B cell (primary cell): ENCODE data around the gene CIAO2A. TPM values are rescaled to one million over a fixed set of nuclear protein-coding genes. Genes with fewer than 3 reads are reported as not detected.

Experiments
- ATAC-seq: fragments of 200-7000 bp; cut with Tn5 transposase; one replicate; pipeline ENCODE4 v1.10.0; 2021; ENCODE audit warnings: low read depth, mild to moderate bottlenecking, moderate number of reproducible peaks, moderate library complexity
- CTCF ChIA-PET: fragments of 350-600 bp; sonication (Branson Sonifier 250); formaldehyde crosslinking; loops from one replicate; lab custom pipeline; 2021; ENCODE audit warnings: antibody characterized with exemption, inconsistent platforms; lab: Charles Lee
- POLR2A ChIA-PET: fragments of 350-600 bp; sonication (Branson Sonifier 250); formaldehyde crosslinking; loops from one replicate; lab custom pipeline; 2021; ENCODE audit warnings: antibody characterized with exemption; lab: Charles Lee
- DNase-seq: peaks from one replicate; pipeline ENCODE4 v3.0.0; 2013
- H2AFZ ChIP-seq: 2 replicates; pipeline ENCODE4 v1.6.1; 2012; ENCODE audit warnings: mild to moderate bottlenecking, low read depth, low read length; ENCODE audit not compliant: insufficient read depth, poor library complexity, severe bottlenecking
- H3K27ac ChIP-seq, 2 donors: 1 replicate in 1 of 2; 2 replicates in 1 of 2; pipeline ENCODE4 v1.5.1; 2012 to 2013; ENCODE audit warnings: low read length in 2 of 2, mild to moderate bottlenecking in 2 of 2, moderate library complexity in 1 of 2
- H3K27me3 ChIP-seq, 4 experiments: fragments of 200-600 bp in 1 of 4; sonication (generic) in 1 of 4; replicated peaks in 1 of 4; 1 replicate in 2 of 4; 2 replicates in 2 of 4; pipeline versions ENCODE4 v1.6.1 to v1.7.0; 2013 to 2016; ENCODE audit warnings: low read length in 3 of 4, mild to moderate bottlenecking in 2 of 4, mixed read lengths in 1 of 4, moderate library complexity in 1 of 4; ENCODE audit not compliant: insufficient read depth in 4 of 4, control insufficient read depth in 3 of 4; ENCODE audit errors: control extremely low read depth in 1 of 4
- H3K36me3 ChIP-seq, 2 experiments: replicated peaks in 1 of 2; 1 replicate in 1 of 2; 2 replicates in 1 of 2; pipeline versions ENCODE4 v1.6.1 to v1.7.1; 2013; ENCODE audit warnings: low read length in 1 of 2; ENCODE audit not compliant: insufficient read depth in 2 of 2, control insufficient read depth in 1 of 2; ENCODE audit errors: control extremely low read depth in 1 of 2, extremely low read depth in 1 of 2
- H3K4me1 ChIP-seq, 2 donors: fragments of 200-600 bp in 1 of 2; sonication (generic) in 1 of 2; 1 replicate in 1 of 2; 2 replicates in 1 of 2; pipeline versions ENCODE4 v1.5.1 to v1.6.1; 2013 to 2017; ENCODE audit warnings: low read length in 2 of 2; ENCODE audit not compliant: control insufficient read depth in 2 of 2, insufficient read depth in 2 of 2
- H3K4me2 ChIP-seq: replicated peaks from 2 replicates; pipeline ENCODE3; 2012; ENCODE audit warnings: mild to moderate bottlenecking, low read depth, low read length; ENCODE audit not compliant: poor library complexity, severe bottlenecking
- H3K4me3 ChIP-seq, 5 experiments: fragments of 200-600 bp in 1 of 5; sonication (generic) in 1 of 5; 1 replicate in 3 of 5; 2 replicates in 2 of 5; pipeline versions ENCODE4 v1.5.1 to v1.7.0; 2011 to 2016; ENCODE audit warnings: low read length in 4 of 5, mild to moderate bottlenecking in 4 of 5, low read depth in 2 of 5, control low read depth in 1 of 5, moderate library complexity in 1 of 5; ENCODE audit not compliant: insufficient read depth in 1 of 5; ENCODE audit errors: control extremely low read depth in 1 of 5, extremely low read depth in 1 of 5
- H3K79me2 ChIP-seq: fragments of 200-600 bp; sonication (generic); one replicate; pipeline ENCODE4 v1.6.0; 2016; ENCODE audit warnings: low read length; ENCODE audit not compliant: control insufficient read depth, insufficient read depth
- H3K9ac ChIP-seq: fragments of 200-600 bp; sonication (generic); 2 replicates; pipeline ENCODE4 v1.6.1; 2017; ENCODE audit warnings: mild to moderate bottlenecking, low read length, moderate library complexity
- H3K9me3 ChIP-seq, 3 donors: one replicate each; pipeline versions ENCODE4 v1.6.1 to v1.7.1; 2013; ENCODE audit warnings: low read length in 2 of 3; ENCODE audit not compliant: control insufficient read depth in 2 of 3, insufficient read depth in 1 of 3; ENCODE audit errors: control extremely low read depth in 1 of 3
- H4K20me1 ChIP-seq: 2 replicates; pipeline ENCODE4 v1.6.0; 2012; ENCODE audit warnings: mild to moderate bottlenecking, low read length; ENCODE audit not compliant: insufficient read depth, control insufficient read depth, poor library complexity, severe bottlenecking
- H3K27ac Mint-ChIP-seq: one replicate; pipeline ENCODE4 v1.8.0; 2021; ENCODE audit warnings: mixed read lengths
- H3K27me3 Mint-ChIP-seq: one replicate; pipeline ENCODE4 v1.8.0; 2021; ENCODE audit warnings: mixed read lengths
- H3K4me1 Mint-ChIP-seq: one replicate; pipeline ENCODE4 v1.8.0; 2021; ENCODE audit warnings: mixed read lengths
- H3K4me3 Mint-ChIP-seq: one replicate; pipeline ENCODE4 v1.8.0; 2021; ENCODE audit warnings: mixed read lengths
- H3K9me3 Mint-ChIP-seq: one replicate; pipeline ENCODE4 v1.8.0; 2022; ENCODE audit warnings: mixed read lengths; ENCODE audit not compliant: insufficient read depth
- CTCF ChIP-seq: fragments of 200-600 bp; IDR thresholded peaks from one replicate; pipeline ENCODE4 v1.8.0; 2022; ENCODE audit warnings: antibody characterized with exemption, mild to moderate bottlenecking
- EZH2 ChIP-seq: IDR thresholded peaks from 2 replicates; pipeline ENCODE4 v1.6.1; 2012; ENCODE audit warnings: borderline replicate concordance, low read depth, mild to moderate bottlenecking, moderate library complexity, low read length; ENCODE audit not compliant: insufficient read depth, poor library complexity, severe bottlenecking
- WGBS: methylation state at CpG from one replicate; pipeline ENCODE4 v1.1.5; 2013; ENCODE audit warnings: missing lambda C conversion rate; ENCODE audit not compliant: insufficient coverage; 5-methylcytosine and 5-hydroxymethylcytosine counted together
- intact Hi-C: fragments of 100-400 bp; cut with micrococcal nuclease; formaldehyde crosslinking; loops from one replicate; pipeline ENCODE4 v1.10.0; 2022
- polyA plus RNA-seq: library from polyadenylated mRNA; depleted of rRNA; stranded (reverse); fragments of >200 nt; gene quantifications from 2 replicates; pipeline ENCODE4 v1.2.3, GENCODE V29; 2012
- total RNA-seq, 2 donors: library from RNA; stranded (reverse); fragments of 120-200 nt in 1 of 2; gene quantifications; 1 replicate in 1 of 2; 2 replicates in 1 of 2; pipeline versions ENCODE4 v1.2.3 to v1.2.4, GENCODE V29; 2013 to 2022

CIAO2A gene
- total and polyA plus RNA-seq, 2 donors (not counting 1 experiment from before 2014, with no cell fraction given) = 68.2 to 71.5 TPM

- no peaks in the 10 kb centered on the region for H4K20me1 ChIP-seq
- H3K4me3 ChIP-seq = no peak overlapping the region
- H3K4me2 ChIP-seq = no peak overlapping the region
- H3K27me3 ChIP-seq = no peaks in the 10 kb centered on the region
- CTCF ChIA-PET = interaction anchor here (0.8 to 0.9 kb wide), 2 partner anchors 16 to 22 kb away, joined by 3 read pairs; partner anchors contain the start of gene DAPK2
- intact Hi-C loops = no loop called here
- H3K9me3 ChIP-seq = peaks cover 0 to 9% (median 4%) of the 10 kb centered on the region in 3 donors
- H3K9ac ChIP-seq = no peak overlapping the region
- no peaks in the 10 kb centered on the region for H3K4me1 ChIP-seq
- Mint-ChIP-seq H3K4me1 (peaks cover 8% of the 10 kb centered on the region), H3K4me3 (no peak overlapping the region), H3K27me3 (no peaks in the 10 kb centered on the region), H3K9me3 (no peaks in the 10 kb centered on the region), H3K27ac (no peak overlapping the region)
- no peaks in the 10 kb centered on the region for H3K79me2 ChIP-seq
- no peak for DNase-seq
- H2AFZ ChIP-seq = no peak overlapping the region
- 94% methylated on average over 5 of the region's 5 CpGs for WGBS
- H3K36me3 ChIP-seq = no peaks in the 10 kb centered on the region
- POLR2A ChIA-PET = no interaction called here
- no peak overlapping the region for H3K27ac ChIP-seq
- TF ChIP-seq CTCF (no peak), EZH2 (no peak)
- no peak for ATAC-seq
Observed at GRCh38 chr15:64024172-64025050, 69.2 kb downstream of the CIAO2A start.

GRCh38 chr15:64023220-64023619, 70.4 kb downstream of the CIAO2A start:
- no peak overlapping the region for H3K27ac ChIP-seq
- H3K9ac ChIP-seq = no peak overlapping the region
- no peaks in the 10 kb centered on the region for H3K4me1 ChIP-seq
- H2AFZ ChIP-seq = no peak overlapping the region
- Mint-ChIP-seq H3K27me3 (no peaks in the 10 kb centered on the region), H3K9me3 (no peaks in the 10 kb centered on the region), H3K4me1 (peaks cover 8% of the 10 kb centered on the region), H3K27ac (no peak overlapping the region), H3K4me3 (no peak overlapping the region)
- no peaks in the 10 kb centered on the region for H3K79me2 ChIP-seq
- ATAC-seq = no peak
- H3K27me3 ChIP-seq = no peaks in the 10 kb centered on the region
- H3K4me3 ChIP-seq = no peak overlapping the region
- ChIA-PET POLR2A (no interaction called here), CTCF (no interaction called here)
- TF ChIP-seq CTCF (no peak), EZH2 (no peak)
- H3K9me3 ChIP-seq = peaks cover 0 to 9% (median 4%) of the 10 kb centered on the region in 3 donors
- DNase-seq = no peak
- no peaks in the 10 kb centered on the region for H3K36me3 ChIP-seq
- no CpG with 5 or more reads among the region's 1 CpG for WGBS
- H4K20me1 ChIP-seq = no peaks in the 10 kb centered on the region
- intact Hi-C loops = no loop called here
- no peak overlapping the region for H3K4me2 ChIP-seq
